ENCODE results near the gene SLC51B. TPM values are rescaled to one million over a fixed set of nuclear protein-coding genes. Genes with fewer than 3 reads are reported as not detected.

SLC51B gene
- total and polyA plus RNA-seq, 8 donors = 0.39 to 19.3 (median 14.1) TPM

- TF ChIP-seq CTCF (IDR thresholded peaks at IDR 0.05) = no peak
- no peak for DNase-seq
- Histone ChIP-seq H3K4me1 (no peaks in the 10 kb centered on the region), H3K27ac (no peak overlapping the region), H3K4me3 (no peak overlapping the region), H3K36me3 (peaks cover 3 to 35% of the 10 kb centered on the region in 2 donors), H3K27me3 (no peaks in the 10 kb centered on the region), H3K9me3 (no peaks in the 10 kb centered on the region)
- ATAC-seq = peak; percentile 17
- intact Hi-C loops (cut with DNase I) = loop anchor here in 1 of 2 donors (10.0 kb wide), 1 partner anchor 60 kb away; no protein-coding TSS in a partner anchor
Measured at GRCh38 chr15:65095011-65095746, 50.0 kb downstream of the SLC51B start.

GRCh38 chr15:65095747-65096104 is 50.5 kb downstream of the SLC51B start:
- no peak for ATAC-seq
- no peak for TF ChIP-seq CTCF (IDR thresholded peaks at IDR 0.05)

GRCh38 chr15:65096481-65097385 is 51.5 kb downstream of the SLC51B start:
- H3K27ac ChIP-seq = no peak overlapping the region
- TF ChIP-seq CTCF (IDR thresholded peaks at IDR 0.05) = no peak
- H3K9me3 ChIP-seq = no peaks in the 10 kb centered on the region
- DNase-seq = no peak
- no peak for ATAC-seq
- no peaks in the 10 kb centered on the region for H3K4me1 ChIP-seq
- intact Hi-C loops (cut with DNase I) = loop anchor here in 1 of 2 donors (10.0 kb wide), 1 partner anchor 62 kb away; no protein-coding TSS in a partner anchor
- peaks cover 3 to 47% of the 10 kb centered on the region in 2 donors for H3K36me3 ChIP-seq
- H3K27me3 ChIP-seq = no peaks in the 10 kb centered on the region
- H3K4me3 ChIP-seq = no peak overlapping the region

More at GRCh38 chr15:65095747-65096104, 50.5 kb downstream of the SLC51B start:
- Histone ChIP-seq H3K27ac (no peak overlapping the region), H3K27me3 (no peaks in the 10 kb centered on the region), H3K36me3 (peaks cover 3 to 41% of the 10 kb centered on the region in 2 donors), H3K9me3 (no peaks in the 10 kb centered on the region), H3K4me1 (no peaks in the 10 kb centered on the region), H3K4me3 (no peak overlapping the region)
- intact Hi-C loops (cut with DNase I) = loop anchor here in 1 of 2 donors (10.0 kb wide), 1 partner anchor 61 kb away; no protein-coding TSS in a partner anchor
- DNase-seq = no peak

GRCh38 chr15:65097651-65098263 is 52.6 kb downstream of the SLC51B start:
- intact Hi-C loops (cut with DNase I) = loop anchor here in 1 of 2 donors (10.0 kb wide), 1 partner anchor 63 kb away; no protein-coding TSS in a partner anchor
- Histone ChIP-seq H3K27me3 (no peaks in the 10 kb centered on the region), H3K36me3 (peaks cover 3 to 57% of the 10 kb centered on the region in 2 donors), H3K27ac (no peak overlapping the region), H3K9me3 (no peaks in the 10 kb centered on the region), H3K4me3 (no peak overlapping the region), H3K4me1 (no peaks in the 10 kb centered on the region)
- DNase-seq (no peak), ATAC-seq (no peak)
- no peak for TF ChIP-seq CTCF (IDR thresholded peaks at IDR 0.05)

Data from left lung (tissue), 10 donors.